GM21360 (cell line): ENCODE results near the gene ADAMTS19.

Source experiments
- ATAC-seq: cut with Tn5 transposase; IDR thresholded peaks from one replicate; pipeline ENCODE4 v1.9.1; 2021; ENCODE audit warnings: mild to moderate bottlenecking, moderate library complexity; ENCODE audit not compliant: unreplicated experiment

ADAMTS19 gene

DNA sequence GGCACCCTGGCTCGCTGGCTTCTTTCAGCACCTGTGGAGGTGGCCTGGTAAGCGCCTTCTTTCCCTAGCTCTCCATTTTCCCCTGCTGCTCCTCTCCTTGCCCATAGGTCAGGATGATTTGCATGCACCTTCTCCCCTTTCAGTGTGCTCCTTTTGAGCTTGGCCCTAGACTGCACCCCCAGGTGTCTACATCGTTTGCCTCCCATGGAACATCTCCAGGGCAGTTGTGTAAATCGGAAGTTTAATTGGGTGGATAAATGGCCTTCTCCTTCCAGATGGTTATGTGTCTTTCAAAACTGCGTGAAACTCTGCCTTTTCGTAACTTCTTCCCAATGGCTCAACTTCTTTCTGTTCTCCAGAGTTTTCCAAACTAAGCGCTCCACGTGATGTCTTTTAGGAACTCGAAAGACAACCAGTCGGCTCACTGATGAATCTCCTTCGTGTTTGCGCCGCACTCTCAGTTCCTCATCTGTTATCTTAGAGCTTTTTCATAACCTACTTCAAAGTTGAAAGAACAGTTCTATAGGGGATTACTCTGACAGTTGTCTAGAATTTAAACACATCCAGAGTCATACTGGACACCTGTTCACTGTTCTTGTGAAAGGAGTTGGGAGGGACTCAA, 1.7 kb downstream of the ADAMTS19 start:
- no peak for ATAC-seq

GRCh38 chr5:129465776-129466344, 5.8 kb downstream of the ADAMTS19 start:
- ATAC-seq, result no peak

GRCh38 chr5:129474544-129474943, 14.4 kb downstream of the ADAMTS19 start:
- no peak for ATAC-seq

DNA sequence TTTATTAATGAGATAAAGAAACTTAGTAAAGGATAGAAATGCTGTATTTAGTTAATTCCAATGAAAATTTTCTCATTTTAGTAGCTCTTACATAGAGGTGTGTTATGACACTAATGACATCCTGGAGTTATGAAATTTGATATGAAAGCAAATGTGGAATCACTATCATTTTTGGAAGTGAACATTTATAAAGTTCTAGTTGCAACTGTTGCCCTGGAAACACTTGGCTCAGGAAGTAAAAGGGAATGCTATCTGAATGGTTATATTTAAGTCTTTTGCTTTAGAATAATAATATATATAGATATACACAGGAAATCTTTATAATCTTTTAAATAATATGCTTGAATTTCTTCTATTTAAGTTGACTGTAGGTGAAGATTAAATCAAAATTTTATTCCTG, 16.7 kb downstream of the ADAMTS19 start:
- ATAC-seq, result no peak

GRCh38 chr5:129477532-129477931, 17.4 kb downstream of the ADAMTS19 start:
- ATAC-seq, result no peak

DNA sequence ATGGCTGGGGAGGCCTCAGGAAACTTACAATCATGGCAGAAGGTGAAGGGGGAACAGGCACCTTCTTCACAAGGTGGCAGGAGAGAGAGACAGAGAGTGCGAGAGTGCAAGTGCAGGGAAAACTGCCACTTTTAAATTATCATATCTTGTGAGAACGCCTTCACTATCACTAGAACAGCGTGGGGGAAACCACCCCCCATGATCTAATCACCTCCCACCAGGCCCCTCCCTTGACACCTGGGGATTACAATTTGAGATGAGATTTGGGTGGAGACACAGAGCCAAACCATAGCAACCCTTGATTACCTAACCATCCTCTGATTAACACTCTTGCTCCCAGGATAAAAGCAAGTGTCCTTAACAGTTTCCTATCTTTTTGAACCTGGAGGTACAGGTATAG, 21.1 kb downstream of the ADAMTS19 start:
- ATAC-seq, result no peak

DNA sequence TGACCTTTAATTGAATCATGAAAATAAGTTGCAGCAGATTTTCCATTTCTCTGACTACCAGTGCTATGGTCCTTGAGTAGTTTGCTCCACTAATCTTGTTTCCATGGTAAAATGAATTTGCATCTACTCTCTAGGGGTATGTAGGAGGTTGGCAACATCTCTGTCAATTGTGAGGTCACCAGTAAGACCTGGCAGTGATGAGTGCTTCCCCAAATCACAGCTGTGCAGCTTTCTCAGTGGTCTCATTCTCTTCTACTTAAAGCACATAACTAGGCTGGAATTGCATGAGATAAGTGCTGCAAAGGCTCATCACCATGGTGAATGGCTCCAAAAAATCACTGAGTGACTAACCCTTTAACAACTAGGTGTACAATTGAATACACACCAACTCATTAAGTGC, 36.3 kb downstream of the ADAMTS19 start:
- peak; percentile 66 for ATAC-seq

DNA sequence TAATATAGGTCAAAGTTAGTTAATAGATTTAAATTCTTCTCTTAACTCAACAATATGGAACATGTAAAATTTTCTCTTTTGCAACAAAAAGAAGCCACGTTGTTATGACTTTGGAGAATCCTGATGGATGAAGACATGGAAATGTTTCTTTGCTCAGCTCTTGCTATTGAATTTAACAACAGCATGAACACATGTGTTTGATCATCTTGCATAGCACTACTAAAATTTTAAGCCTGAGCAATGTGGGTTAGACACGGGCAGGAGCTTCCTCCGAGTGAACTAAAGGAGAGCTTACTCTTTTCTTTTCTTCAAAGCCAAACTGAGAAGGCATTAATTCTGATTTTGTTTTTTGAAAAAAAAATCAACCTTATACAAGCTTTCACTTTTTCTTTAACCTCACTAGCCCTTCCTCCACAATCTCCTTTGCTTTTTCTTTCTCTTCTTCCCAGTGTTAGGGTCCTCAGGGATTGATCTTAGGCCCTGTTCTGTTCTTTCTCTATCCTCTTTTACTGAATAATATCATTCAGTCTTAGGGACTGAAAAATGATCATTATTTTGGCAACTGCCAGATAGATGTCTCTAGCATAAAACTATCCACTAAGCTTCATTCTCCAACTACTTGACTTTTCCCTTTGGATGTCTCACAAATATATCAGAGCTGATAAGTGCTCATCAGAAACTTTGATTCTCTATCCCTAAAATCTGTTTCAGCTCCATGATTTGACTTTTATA, 36.9 kb downstream of the ADAMTS19 start:
- ATAC-seq, result no peak

DNA sequence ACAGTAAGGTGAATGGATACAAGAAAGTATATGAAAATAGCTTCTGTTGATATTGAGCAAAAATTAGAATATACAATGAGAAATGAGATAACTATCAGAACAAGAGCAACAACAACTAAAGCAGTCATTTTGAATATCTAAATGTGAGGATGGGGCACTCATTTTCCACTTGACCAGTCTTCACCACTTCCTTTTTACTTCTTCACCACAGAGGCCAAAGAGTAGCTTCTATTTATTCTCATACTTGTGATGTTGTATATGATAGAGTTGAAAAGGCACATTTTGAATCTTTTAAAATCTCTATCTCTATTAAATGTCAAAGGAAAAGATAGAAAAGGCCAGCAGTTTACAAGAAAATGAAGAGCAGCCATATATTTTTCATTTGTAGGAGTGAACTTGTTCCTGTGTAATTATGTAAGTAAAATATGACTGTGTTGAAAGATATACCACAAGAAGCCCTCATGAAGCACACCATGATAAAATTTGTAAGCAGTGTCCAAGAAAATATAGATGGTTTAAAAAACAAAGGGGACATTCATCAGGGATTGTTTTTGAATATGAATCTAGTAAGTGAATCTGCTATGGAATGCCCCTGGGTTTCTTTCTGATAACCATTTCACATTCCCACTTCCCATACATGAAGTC, 39.2 kb downstream of the ADAMTS19 start:
- ATAC-seq, result no peak

GRCh38 chr5:129500101-129500500, 40.0 kb downstream of the ADAMTS19 start:
- no peak for ATAC-seq

DNA sequence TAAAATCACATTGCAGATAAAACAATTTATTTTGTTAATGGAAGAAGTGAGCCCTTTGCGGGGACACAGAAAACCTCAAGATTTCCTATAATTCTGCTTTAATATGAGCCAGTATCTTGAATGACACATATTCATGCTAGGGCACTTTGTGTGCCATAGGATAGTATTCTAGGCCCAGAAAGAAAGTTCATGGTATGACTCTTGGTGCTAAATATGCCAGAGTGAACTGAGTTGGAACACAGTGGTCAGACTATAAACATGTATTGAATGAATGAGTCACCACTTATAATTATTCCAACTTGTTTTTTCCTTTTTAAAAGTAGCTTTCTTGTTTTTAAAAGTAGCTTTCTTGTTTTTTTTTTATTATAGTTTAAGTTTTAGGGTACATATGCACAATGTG, 46.0 kb downstream of the ADAMTS19 start:
- no peak for ATAC-seq

GRCh38 chr5:129506950-129507349, 46.9 kb downstream of the ADAMTS19 start:
- no peak for ATAC-seq

- no peak for ATAC-seq
Measured at GRCh38 chr5:129507527-129507926, 47.4 kb downstream of the ADAMTS19 start.

DNA sequence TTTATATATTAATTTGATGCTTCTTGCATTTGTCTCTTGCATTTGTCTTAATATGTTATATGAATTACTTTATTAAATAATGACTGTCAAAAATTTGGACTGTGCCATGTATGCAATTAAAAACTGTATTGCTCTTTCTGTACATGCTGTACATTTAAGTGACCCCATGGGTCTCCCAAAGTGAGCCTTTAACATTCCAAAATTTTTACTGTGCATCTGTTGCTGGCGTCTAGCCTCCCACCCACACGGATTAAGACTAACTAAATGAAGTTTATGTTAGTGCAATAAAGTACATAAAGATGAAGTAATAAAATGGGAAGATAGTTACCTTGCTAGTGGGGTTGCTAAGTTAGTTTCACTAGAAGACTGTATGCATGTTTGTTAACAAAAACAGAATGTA, 48.5 kb downstream of the ADAMTS19 start:
- no peak for ATAC-seq

DNA sequence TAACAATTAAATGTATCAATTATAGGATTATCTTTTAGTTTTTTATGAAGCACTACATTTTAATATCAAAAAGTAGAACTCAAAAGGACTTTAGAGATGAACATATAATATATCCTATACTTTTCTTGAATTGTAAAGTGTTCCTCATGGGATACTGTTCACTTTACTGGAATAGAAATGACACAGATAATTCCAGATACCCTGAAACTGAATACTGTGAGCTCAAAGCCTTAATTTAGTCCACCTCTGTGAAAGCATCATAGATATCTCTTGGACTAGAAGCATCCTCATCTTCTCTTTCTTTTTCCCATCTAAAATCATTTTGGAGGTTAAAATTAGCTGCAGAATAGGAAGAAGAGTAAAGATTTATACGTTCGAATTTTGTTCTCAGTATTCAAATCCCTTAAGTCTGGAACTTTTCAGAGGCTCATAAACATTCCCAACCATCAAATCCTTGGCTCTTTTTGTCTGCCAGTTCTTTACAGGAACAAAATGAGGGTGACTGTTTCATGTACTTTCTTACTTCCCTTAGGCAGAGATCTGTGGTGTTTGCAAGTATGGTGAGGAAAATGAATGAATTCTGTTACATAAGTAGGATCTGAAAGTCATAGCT, 49.4 kb downstream of the ADAMTS19 start:
- no peak for ATAC-seq

DNA sequence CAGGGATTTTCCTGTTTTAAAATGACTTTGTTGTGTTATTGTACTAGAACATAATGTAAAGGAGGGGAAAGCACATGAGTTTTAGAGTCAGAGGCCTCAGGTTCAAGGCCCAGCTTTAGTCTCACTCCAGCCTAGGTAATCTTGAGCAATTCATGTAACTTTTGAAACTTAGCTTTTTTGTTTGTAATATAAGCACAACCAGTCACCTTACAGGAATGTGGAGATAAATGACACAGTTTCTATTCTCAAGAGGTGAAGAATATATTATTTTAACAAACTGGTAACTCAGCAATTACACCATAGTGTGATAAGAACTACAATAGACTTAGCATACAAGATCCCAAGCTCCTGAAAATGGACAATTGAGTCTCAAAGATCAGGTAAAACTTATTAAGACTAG, 51.2 kb downstream of the ADAMTS19 start:
- ATAC-seq, result no peak

GRCh38 chr5:129541051-129541450, 81.0 kb downstream of the ADAMTS19 start:
- ATAC-seq, result no peak

DNA sequence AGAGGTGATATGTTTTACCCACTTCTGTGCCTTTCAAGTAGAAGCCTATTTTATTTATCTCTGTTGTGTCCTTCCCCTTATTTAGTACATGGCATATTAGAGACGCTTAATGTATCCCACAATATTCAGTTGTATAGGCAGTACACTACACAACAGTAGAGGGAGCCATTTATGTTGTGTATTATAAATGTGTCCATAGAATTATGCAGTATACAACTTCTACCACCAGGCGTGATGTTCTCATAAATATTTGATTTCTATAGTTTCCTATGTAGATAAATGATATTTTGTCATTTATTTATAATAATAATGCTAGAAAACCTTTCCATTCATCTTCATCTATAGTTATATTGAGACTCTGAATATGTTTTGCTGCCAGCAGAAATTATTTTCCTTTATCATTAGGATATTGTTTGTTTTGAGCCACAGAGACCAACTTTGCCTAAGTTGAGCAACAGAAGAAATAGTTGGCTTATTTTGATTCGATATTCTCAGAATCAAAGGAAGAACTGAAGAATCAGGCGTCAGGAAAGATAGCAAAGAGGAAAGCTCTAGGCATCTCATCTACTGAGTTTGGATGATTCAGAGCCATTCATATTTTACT, 81.7 kb downstream of the ADAMTS19 start:
- peak; percentile 98 for ATAC-seq

DNA sequence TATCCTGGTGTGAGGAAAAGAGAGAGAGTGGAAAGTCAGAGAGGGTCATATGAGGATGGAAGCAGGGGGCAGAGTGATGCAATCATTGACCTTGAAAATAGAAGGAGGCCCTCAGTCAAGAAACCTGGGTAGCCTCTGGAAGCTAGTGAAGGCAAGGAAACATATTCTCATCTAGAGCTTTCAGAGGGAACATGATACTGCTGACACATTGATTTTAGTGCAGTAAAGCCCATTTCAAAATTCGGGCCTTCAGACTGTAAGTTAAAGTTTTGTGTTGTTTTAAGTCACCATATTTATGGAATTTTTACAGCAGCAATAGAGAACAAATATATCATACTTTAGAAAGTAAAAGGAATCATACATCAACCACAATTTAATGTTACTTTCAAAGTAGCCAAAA, 87.0 kb downstream of the ADAMTS19 start:
- no peak for ATAC-seq

- no peak for ATAC-seq
Measured at GRCh38 chr5:129554134-129554904, 94.2 kb downstream of the ADAMTS19 start.
